Measurements from ENCODE around the gene NOS3.
A peak's percentile ranks its signal among the peaks of the same experiment; 100 is the strongest.

NOS3 gene

DNA sequence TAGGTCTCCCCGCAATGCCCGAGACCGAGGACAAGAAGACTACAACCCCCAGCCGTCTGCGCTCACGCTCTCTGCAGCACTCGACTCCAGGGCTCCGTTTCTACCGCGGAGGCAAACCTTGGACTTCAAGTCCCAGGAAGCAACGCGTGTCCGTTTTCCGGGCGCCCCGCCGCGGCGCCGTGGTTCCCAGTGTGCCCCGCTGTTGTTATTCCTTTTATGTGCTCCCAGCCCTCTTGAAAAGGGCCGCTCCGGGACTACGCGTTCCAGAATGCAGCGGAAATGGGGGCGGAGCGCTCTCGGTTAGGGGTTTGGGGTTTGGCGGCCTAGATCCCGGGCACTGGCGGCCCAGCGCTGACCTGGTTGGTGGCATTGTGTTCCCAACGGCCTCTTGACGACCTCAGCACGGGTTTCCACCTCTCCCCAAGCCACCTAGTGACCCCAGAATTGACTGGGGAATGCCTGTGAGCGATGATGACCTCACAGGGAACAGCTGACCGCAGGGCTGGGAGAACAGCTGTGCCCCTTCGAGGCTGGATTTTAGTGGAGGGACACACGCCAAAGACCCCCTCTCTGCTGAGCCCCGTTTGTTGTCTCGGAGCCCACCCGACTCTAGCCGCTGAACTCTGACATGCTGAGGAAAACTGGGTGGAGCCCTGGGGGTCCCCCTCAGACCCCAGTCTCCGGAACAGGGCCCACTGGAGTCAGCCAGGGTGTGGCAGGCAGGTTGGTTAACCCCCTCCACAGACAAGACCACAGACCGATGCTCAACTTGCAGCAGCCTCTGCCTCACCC is 67.4 kb downstream of the NOS3 start:
- DNase-seq, result peak; percentile 99
- H3K4me3 ChIP-seq (ENCODE audit: low read depth, low read length), result peak overlapping the region; percentile 76
- H3K27ac ChIP-seq, result peak overlapping the region; percentile 75
- TF ChIP-seq, protein P1, sequence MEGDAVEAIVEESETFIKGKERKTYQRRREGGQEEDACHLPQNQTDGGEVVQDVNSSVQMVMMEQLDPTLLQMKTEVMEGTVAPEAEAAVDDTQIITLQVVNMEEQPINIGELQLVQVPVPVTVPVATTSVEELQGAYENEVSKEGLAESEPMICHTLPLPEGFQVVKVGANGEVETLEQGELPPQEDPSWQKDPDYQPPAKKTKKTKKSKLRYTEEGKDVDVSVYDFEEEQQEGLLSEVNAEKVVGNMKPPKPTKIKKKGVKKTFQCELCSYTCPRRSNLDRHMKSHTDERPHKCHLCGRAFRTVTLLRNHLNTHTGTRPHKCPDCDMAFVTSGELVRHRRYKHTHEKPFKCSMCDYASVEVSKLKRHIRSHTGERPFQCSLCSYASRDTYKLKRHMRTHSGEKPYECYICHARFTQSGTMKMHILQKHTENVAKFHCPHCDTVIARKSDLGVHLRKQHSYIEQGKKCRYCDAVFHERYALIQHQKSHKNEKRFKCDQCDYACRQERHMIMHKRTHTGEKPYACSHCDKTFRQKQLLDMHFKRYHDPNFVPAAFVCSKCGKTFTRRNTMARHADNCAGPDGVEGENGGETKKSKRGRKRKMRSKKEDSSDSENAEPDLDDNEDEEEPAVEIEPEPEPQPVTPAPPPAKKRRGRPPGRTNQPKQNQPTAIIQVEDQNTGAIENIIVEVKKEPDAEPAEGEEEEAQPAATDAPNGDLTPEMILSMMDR (IDR thresholded peaks at IDR 0.05; ENCODE audit: low read depth, low read length), result no peak
- H3K36me3 ChIP-seq, result peaks cover 8% of the 10 kb centered on the region
- no peaks in the 10 kb centered on the region for H3K9me3 ChIP-seq (ENCODE audit: severe bottlenecking)
- no peaks in the 10 kb centered on the region for H3K27me3 ChIP-seq (ENCODE audit: insufficient read depth, low read depth, severe bottlenecking)

DNA sequence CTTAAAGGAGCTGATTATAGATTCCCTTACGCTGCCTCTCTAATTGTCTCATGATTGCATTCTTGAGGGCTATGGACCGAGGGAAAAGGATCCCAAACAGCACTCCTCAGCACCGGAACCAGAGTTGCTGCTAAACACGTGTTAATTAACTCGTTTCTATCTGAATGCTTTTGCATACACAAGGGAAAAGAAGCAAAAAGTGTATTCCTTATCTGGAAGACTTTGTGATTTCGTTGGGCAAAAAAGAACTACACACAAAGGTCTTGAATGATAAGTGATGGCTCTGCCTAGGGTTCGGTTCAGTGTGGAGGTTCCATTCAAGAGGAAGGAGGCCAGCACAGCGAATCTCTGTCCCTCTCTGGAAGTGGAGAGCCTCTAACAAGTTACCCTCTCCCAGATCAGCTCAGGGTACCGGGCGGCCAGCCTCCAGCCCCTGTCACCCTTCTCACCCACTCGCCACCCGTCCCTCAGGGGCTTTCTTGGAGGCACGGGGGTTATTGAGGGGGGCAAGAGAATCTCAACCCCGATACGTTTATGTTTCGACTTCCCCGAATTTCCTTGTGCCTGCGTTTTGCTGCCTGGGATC is 68.1 kb downstream of the NOS3 start:
- no peak for DNase-seq
- peak overlapping the region; percentile 76 for H3K4me3 ChIP-seq (ENCODE audit: low read depth, low read length)
- no peaks in the 10 kb centered on the region for H3K27me3 ChIP-seq (ENCODE audit: insufficient read depth, low read depth, severe bottlenecking)
- peak overlapping the region; percentile 75 for H3K27ac ChIP-seq
- H3K36me3 ChIP-seq, result peaks cover 15% of the 10 kb centered on the region
- TF ChIP-seq, protein P1 (IDR thresholded peaks at IDR 0.05; ENCODE audit: low read depth, low read length), result no peak
- no peaks in the 10 kb centered on the region for H3K9me3 ChIP-seq (ENCODE audit: severe bottlenecking)

DNA sequence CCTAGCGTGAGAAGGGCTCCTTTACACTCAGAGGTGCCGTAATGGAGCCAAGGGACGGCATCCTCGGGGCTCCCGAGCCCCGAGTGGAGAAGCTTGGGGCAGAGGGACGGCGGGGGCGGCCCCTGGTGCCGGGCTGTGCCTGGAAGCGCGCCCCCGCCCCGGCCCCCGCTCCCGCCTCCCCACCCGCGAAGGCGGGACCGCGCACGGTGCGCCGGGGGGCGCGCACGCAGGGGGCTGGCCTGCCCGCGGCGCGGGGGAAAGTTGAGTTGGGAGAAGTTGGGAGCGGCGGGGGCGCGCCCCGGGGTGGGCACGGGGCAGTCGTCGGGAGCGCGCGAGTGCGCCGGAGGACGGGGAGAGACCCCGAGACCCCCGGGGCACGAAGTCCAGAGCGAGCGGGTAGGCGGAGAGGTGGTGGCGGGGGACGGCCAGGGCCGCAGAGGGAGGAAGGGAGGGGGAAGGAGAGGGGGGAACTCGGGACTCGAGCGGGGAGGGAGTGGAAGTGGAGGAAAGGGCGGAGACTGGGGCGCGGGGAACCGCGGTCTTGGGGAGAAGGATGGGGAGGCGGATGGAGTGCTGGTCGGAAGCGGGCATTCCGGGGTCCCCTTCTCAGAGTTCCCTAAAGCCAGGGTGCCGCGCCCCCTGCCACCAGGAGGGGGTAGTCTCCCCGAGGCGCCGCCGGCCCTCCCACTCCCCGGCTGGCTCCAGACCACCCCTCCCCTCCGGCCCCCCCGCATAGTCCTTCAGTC is 68.7 kb downstream of the NOS3 start, which contains the start of gene SLC4A2:
SLC4A2 (plus strand) TSS at position 223 of the 746 bp plus-strand sequence. CDS start 2,399 bp downstream, outside the sequence.
- TF ChIP-seq, protein P1 (IDR thresholded peaks at IDR 0.05; ENCODE audit: low read depth, low read length), result peak; percentile 54
- H3K36me3 ChIP-seq, result peaks cover 18% of the 10 kb centered on the region
- H3K27ac ChIP-seq, result peak within 1 kb of the TSS; percentile 75
- no peaks in the 10 kb centered on the region for H3K27me3 ChIP-seq (ENCODE audit: insufficient read depth, low read depth, severe bottlenecking)
- H3K9me3 ChIP-seq (ENCODE audit: severe bottlenecking), result no peaks in the 10 kb centered on the region
- H3K4me3 ChIP-seq (ENCODE audit: low read depth, low read length), result peak within 1 kb of the TSS; percentile 76
- peak; percentile 79 for DNase-seq

DNA sequence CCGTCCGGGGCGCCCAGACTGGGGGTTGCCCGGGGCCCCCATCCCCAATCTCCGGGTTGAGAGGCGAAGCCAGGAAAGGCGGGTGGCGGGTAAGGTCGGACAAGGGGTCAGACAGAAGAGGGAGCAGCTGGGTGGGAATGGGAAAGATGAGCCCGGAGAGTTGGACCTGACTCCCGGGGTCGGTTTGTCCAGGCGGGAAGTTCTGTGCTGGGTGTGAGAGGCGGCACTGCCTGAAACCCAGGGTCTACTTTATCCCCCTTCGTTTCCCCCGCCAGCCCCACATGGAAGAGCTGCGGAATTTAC is 69.2 kb downstream of the NOS3 start:
- no peaks in the 10 kb centered on the region for H3K9me3 ChIP-seq (ENCODE audit: severe bottlenecking)
- TF ChIP-seq, protein P1 (IDR thresholded peaks at IDR 0.05; ENCODE audit: low read depth, low read length), result no peak
- H3K27me3 ChIP-seq (ENCODE audit: insufficient read depth, low read depth, severe bottlenecking), result no peaks in the 10 kb centered on the region
- peak overlapping the region; percentile 75 for H3K27ac ChIP-seq
- peak overlapping the region; percentile 76 for H3K4me3 ChIP-seq (ENCODE audit: low read depth, low read length)
- DNase-seq, result no peak
- peaks cover 24% of the 10 kb centered on the region for H3K36me3 ChIP-seq

DNA sequence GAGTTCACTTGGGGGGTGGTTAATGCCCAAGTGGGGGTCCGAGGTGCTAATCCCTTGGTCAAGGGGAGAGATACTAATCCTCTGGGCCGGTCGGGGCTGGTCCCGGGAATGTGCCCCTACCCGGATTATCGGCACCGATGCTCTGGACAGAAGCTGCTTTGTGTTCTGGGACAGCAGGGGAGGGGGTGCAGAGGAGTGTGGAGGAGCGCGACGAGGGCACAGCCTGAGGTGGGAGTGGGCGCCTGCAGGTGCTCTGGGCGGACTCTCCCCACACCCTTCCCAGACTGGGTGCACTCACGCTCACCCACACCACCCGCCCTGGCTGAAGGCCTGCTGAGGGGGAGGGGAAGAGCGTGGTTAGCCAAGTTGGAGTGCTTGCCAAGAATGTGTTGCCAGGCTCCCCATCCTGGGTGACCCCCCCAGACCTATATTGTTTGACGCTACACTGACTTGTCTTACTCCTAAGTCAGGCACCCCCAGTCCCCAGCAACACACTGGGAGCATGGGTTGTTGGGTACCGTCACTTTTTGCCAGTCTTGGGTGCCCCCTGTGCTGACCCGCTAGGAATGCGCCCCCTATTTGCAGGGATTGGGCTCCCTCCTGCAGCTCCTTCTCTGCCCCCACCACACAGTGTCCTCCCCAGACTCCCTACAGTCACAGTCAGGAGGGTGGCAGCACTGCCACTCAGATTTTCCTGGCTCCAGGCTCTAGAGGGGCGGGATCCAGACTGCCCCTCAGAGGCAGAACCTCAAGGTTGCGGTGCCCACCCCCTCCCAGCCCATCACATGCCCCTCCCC is 69.8 kb downstream of the NOS3 start:
- Histone ChIP-seq H3K36me3 (peaks cover 29% of the 10 kb centered on the region), H3K9me3 (ENCODE audit: severe bottlenecking) (no peaks in the 10 kb centered on the region), H3K4me3 (ENCODE audit: low read depth, low read length) (peak overlapping the region; percentile 76), H3K27ac (peak overlapping the region; percentile 75), H3K27me3 (ENCODE audit: insufficient read depth, low read depth, severe bottlenecking) (no peaks in the 10 kb centered on the region)
- TF ChIP-seq, protein P1 (IDR thresholded peaks at IDR 0.05; ENCODE audit: low read depth, low read length), result peak; percentile 15; the same call in 1 of the 2 replicates
- peak; percentile 79 for DNase-seq
